GM12878 (cell line): Measurements from ENCODE around the gene CACNA2D4.

Experiments used
- ATF3 ChIP-seq: IDR thresholded peaks from 2 replicates; pipeline ENCODE4 v1.6.1; 2011; ENCODE audit warnings: low read depth, mild to moderate bottlenecking, low read length, moderate library complexity, borderline replicate concordance; ENCODE audit errors: extremely low read depth
- CREB1 ChIP-seq: IDR thresholded peaks from 2 replicates; pipeline ENCODE4 v1.6.1; 2012; ENCODE audit warnings: low read depth, mild to moderate bottlenecking, inconsistent platforms
- EGR1 ChIP-seq, 2 experiments: IDR thresholded peaks; 1 replicate in 1 of 2; 2 replicates in 1 of 2; pipeline ENCODE4 v1.6.1; 2011 to 2012; ENCODE audit warnings: low read depth in 2 of 2, low read length in 2 of 2, borderline replicate concordance in 1 of 2, mild to moderate bottlenecking in 1 of 2, moderate library complexity in 1 of 2
- MYC ChIP-seq: IDR thresholded peaks from 2 replicates; pipeline ENCODE4 v1.6.1; 2011; ENCODE audit warnings: mild to moderate bottlenecking, low read length, moderate library complexity, inconsistent platforms; ENCODE audit not compliant: insufficient read depth, insufficient replicate concordance, insufficient read length, severe bottlenecking
- RFX5 ChIP-seq: IDR thresholded peaks from 2 replicates; pipeline ENCODE4 v1.6.1; 2011; ENCODE audit warnings: low read depth, low read length, improper control_type of control experiment
- TAF1 ChIP-seq: IDR thresholded peaks from 2 replicates; pipeline ENCODE4 v1.6.1; 2011; ENCODE audit warnings: mild to moderate bottlenecking, low read depth, low read length, borderline replicate concordance
- YY1 ChIP-seq: IDR thresholded peaks from 2 replicates; pipeline ENCODE4 v1.6.1; 2011; ENCODE audit warnings: low read depth, mild to moderate bottlenecking, low read length
- TF ChIP-seq, protein P1 (sequence below), 3 experiments: IDR thresholded peaks in 2 of 3; conservative IDR thresholded peaks in 1 of 3; 2 replicates each; pipeline ENCODE4 v1.5.1; 2011; ENCODE audit warnings: low read depth in 3 of 3, low read length in 3 of 3, mild to moderate bottlenecking in 3 of 3, control low read depth in 2 of 3, moderate library complexity in 2 of 3, inconsistent platforms in 1 of 3, mixed read lengths in 1 of 3; ENCODE audit not compliant: control insufficient read depth in 2 of 3, insufficient read depth in 1 of 3; ENCODE audit errors: extremely low read depth in 1 of 3
- TF ChIP-seq, protein P2 (sequence below): fragments of 450-650 bp; IDR thresholded peaks from 2 replicates; pipeline ENCODE4 v1.6.1; 2017; ENCODE audit warnings: mild to moderate bottlenecking

GRCh38 chr12:1842183-1842904 lies 76.1 kb downstream of the CACNA2D4 start:
- TF ChIP-seq, protein P1, sequence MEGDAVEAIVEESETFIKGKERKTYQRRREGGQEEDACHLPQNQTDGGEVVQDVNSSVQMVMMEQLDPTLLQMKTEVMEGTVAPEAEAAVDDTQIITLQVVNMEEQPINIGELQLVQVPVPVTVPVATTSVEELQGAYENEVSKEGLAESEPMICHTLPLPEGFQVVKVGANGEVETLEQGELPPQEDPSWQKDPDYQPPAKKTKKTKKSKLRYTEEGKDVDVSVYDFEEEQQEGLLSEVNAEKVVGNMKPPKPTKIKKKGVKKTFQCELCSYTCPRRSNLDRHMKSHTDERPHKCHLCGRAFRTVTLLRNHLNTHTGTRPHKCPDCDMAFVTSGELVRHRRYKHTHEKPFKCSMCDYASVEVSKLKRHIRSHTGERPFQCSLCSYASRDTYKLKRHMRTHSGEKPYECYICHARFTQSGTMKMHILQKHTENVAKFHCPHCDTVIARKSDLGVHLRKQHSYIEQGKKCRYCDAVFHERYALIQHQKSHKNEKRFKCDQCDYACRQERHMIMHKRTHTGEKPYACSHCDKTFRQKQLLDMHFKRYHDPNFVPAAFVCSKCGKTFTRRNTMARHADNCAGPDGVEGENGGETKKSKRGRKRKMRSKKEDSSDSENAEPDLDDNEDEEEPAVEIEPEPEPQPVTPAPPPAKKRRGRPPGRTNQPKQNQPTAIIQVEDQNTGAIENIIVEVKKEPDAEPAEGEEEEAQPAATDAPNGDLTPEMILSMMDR (IDR thresholded peaks at IDR 0.05 in 2 of 3, conservative IDR thresholded peaks at IDR 0.05 in 1 of 3; ENCODE audit: control insufficient read depth in 2 of 3, extremely low read depth in 1 of 3, insufficient read depth in 1 of 3, low read depth in 3 of 3, low read length in 3 of 3): no peak
- TF ChIP-seq CREB1: no peak
- TF ChIP-seq ATF3: no peak
- TF ChIP-seq EGR1 (IDR thresholded peaks at IDR 0.05; ENCODE audit: borderline replicate concordance in 1 of 2, low read depth in 2 of 2, low read length in 2 of 2): no peak
- no peak for TF ChIP-seq TAF1
- TF ChIP-seq, protein P2, sequence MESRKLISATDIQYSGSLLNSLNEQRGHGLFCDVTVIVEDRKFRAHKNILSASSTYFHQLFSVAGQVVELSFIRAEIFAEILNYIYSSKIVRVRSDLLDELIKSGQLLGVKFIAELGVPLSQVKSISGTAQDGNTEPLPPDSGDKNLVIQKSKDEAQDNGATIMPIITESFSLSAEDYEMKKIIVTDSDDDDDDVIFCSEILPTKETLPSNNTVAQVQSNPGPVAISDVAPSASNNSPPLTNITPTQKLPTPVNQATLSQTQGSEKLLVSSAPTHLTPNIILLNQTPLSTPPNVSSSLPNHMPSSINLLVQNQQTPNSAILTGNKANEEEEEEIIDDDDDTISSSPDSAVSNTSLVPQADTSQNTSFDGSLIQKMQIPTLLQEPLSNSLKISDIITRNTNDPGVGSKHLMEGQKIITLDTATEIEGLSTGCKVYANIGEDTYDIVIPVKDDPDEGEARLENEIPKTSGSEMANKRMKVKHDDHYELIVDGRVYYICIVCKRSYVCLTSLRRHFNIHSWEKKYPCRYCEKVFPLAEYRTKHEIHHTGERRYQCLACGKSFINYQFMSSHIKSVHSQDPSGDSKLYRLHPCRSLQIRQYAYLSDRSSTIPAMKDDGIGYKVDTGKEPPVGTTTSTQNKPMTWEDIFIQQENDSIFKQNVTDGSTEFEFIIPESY: no peak
- TF ChIP-seq YY1: no peak
- no peak for TF ChIP-seq RFX5
- no peak for TF ChIP-seq MYC
